ENCODE data around the gene MZB1.

Gene MZB1

DNA sequence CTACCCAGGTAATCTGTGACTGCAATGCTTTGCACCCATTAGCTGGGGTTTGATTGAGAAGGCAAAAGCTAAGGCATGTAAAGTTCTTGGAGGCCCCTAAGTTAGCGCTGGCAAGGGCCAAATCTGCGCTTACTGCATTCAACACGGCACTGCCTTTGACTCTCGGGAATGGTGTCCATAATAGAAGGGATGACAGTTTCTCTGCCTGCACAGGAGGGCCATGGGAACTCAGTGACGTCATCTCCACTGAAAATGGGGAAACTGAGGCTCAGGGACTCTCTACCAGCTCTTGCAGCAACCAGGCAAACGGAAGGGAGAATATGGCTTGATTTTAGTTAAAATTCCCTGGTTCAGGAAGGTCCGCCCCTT is 13.7 kb upstream of the MZB1 start:
- TF ChIP-seq, protein P1, sequence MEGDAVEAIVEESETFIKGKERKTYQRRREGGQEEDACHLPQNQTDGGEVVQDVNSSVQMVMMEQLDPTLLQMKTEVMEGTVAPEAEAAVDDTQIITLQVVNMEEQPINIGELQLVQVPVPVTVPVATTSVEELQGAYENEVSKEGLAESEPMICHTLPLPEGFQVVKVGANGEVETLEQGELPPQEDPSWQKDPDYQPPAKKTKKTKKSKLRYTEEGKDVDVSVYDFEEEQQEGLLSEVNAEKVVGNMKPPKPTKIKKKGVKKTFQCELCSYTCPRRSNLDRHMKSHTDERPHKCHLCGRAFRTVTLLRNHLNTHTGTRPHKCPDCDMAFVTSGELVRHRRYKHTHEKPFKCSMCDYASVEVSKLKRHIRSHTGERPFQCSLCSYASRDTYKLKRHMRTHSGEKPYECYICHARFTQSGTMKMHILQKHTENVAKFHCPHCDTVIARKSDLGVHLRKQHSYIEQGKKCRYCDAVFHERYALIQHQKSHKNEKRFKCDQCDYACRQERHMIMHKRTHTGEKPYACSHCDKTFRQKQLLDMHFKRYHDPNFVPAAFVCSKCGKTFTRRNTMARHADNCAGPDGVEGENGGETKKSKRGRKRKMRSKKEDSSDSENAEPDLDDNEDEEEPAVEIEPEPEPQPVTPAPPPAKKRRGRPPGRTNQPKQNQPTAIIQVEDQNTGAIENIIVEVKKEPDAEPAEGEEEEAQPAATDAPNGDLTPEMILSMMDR (IDR thresholded peaks at IDR 0.05; ENCODE audit: insufficient read depth, low read length, poor library complexity, severe bottlenecking) = no peak
- no peak for DNase-seq (ENCODE audit: extremely low read depth, insufficient read length)
- peaks cover 1% of the 10 kb centered on the region; the same call in 1 of the 2 replicates for H3K36me3 ChIP-seq (ENCODE audit: control insufficient read depth, insufficient read depth, low read length)
- H3K4me3 ChIP-seq (replicated peaks; ENCODE audit: low read depth, low read length) = peak overlapping the region; percentile 80
- no peaks in the 10 kb centered on the region for H3K27me3 ChIP-seq (replicated peaks; ENCODE audit: control insufficient read depth, insufficient read depth, low read length)

DNA sequence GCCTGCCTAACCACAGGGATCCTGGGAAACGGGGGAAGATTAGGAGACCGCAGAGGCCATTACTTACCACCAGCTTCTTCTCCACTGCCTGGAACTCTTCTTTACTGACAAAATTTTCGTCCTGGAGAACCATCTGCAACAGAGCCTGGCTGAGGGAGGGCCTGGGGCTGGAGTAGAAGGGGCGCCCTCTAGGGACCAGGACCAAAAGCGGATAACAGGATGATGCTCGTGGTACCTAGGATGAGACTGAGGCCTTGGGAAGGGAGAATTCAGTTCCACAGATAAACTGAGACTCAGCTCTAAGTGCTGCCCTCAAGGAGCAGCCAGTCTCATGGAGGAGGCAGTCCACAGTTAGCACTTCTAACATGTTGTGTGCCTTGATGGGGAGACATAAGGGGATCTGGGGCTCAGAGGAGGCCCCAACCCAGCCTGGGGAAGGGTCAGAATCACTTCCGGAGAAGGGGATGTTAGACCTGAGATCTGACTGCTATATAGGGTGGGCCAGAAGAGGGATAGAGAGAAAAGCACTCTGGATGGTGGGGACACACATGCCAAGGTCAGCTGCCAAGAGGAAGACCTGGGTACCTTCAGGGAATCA is 12.9 kb upstream of the MZB1 start:
- H3K4me3 ChIP-seq (replicated peaks; ENCODE audit: low read depth, low read length) = no peak overlapping the region; the same call in 1 of the 2 replicates
- peaks cover 1% of the 10 kb centered on the region; the same call in 1 of the 2 replicates for H3K36me3 ChIP-seq (ENCODE audit: control insufficient read depth, insufficient read depth, low read length)
- TF ChIP-seq, protein P1 (IDR thresholded peaks at IDR 0.05; ENCODE audit: insufficient read depth, low read length, poor library complexity, severe bottlenecking) = peak; percentile 65
- no peaks in the 10 kb centered on the region for H3K27me3 ChIP-seq (replicated peaks; ENCODE audit: control insufficient read depth, insufficient read depth, low read length)
- DNase-seq (ENCODE audit: extremely low read depth, insufficient read length) = no peak

DNA sequence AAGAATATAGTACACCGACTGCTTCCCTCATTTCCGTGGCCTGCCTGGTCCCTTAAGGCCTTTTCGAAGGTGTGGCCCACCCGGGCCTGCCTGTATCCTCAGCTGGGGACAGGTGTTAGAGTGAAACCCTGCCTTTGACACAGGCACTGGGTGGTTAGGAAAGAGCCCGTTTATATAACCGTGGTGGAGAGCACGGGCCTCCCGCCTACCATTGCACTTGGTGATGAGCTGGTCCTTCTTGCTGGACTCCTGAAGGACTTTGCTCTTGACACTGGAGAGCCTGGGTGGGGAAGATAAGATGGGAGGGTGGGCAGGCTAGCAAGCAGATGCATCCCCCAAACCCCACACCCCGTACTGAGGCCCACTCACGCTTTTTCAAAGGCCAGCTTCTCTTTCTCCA is 11.8 kb upstream of the MZB1 start:
- DNase-seq (ENCODE audit: extremely low read depth, insufficient read length) = no peak
- H3K27me3 ChIP-seq (replicated peaks; ENCODE audit: control insufficient read depth, insufficient read depth, low read length) = no peaks in the 10 kb centered on the region
- peaks cover 1% of the 10 kb centered on the region; the same call in 1 of the 2 replicates for H3K36me3 ChIP-seq (ENCODE audit: control insufficient read depth, insufficient read depth, low read length)
- TF ChIP-seq, protein P1 (IDR thresholded peaks at IDR 0.05; ENCODE audit: insufficient read depth, low read length, poor library complexity, severe bottlenecking) = no peak
- H3K4me3 ChIP-seq (replicated peaks; ENCODE audit: low read depth, low read length) = no peak overlapping the region

DNA sequence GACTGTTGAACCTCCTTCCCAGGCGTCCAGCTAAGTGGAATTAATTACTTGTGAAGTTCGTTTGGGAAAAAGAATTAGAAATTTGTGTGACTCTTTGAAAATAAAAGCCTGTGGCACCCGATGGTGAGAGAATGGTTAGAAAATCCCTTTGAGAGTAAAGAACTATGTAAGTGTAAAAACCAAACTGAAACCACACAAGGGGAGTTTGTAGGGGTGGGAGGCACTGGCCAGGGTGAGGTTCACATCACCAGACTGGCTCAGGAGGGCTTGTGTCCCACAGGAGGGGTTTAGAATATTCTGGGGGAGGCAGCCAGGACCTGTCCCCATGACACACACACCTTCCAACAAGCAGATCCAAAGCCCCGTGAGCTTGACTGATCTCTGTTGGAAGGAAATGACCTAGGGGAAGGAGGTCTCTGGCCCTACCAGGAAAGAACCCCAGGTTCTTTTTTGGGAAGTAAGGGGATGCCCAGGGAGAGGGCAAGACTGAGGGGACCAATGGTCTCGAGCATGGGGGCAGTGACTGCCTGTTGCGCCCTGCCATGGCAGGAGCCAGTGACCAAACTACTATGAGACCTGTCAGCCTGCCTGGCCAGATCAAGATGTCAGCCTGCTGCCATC is 9.9 kb upstream of the MZB1 start:
- peaks cover 3% of the 10 kb centered on the region; the same call in 1 of the 2 replicates for H3K36me3 ChIP-seq (ENCODE audit: control insufficient read depth, insufficient read depth, low read length)
- H3K27me3 ChIP-seq (replicated peaks; ENCODE audit: control insufficient read depth, insufficient read depth, low read length) = no peaks in the 10 kb centered on the region
- peak; percentile 60 for DNase-seq (ENCODE audit: extremely low read depth, insufficient read length)
- TF ChIP-seq, protein P1 (IDR thresholded peaks at IDR 0.05; ENCODE audit: insufficient read depth, low read length, poor library complexity, severe bottlenecking) = no peak
- peak overlapping the region; percentile 19 for H3K4me3 ChIP-seq (replicated peaks; ENCODE audit: low read depth, low read length)

DNA sequence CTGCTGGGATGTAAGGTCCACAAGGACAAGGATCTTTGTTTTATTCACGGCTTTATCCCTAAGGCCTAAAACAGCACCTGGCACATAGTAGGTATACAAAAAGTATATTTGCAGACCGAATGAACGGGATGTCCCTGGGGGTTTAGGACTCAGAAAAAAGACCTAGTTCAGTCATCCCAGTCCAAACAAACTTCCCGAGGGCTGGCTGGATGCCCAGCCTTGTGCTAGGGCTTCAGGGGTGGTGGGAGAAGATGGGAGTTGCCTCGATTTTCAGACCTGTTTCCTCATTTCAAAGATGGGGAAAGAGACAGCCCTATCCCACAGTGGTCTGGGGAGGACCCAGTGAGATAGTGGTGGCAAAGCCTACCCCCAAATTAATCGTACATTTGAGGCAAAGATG is 8.2 kb upstream of the MZB1 start:
- TF ChIP-seq, protein P1 (IDR thresholded peaks at IDR 0.05; ENCODE audit: insufficient read depth, low read length, poor library complexity, severe bottlenecking) = no peak
- no peaks in the 10 kb centered on the region for H3K27me3 ChIP-seq (replicated peaks; ENCODE audit: control insufficient read depth, insufficient read depth, low read length)
- DNase-seq (ENCODE audit: extremely low read depth, insufficient read length) = no peak
- H3K36me3 ChIP-seq (ENCODE audit: control insufficient read depth, insufficient read depth, low read length) = peaks cover 3% of the 10 kb centered on the region; the same call in 1 of the 2 replicates
- no peak overlapping the region for H3K4me3 ChIP-seq (replicated peaks; ENCODE audit: low read depth, low read length)
